Posterior vena cava (tissue), 2 donors: ENCODE measurements around the gene MORN1. TPM values are rescaled to one million over a fixed set of nuclear protein-coding genes. Genes with fewer than 3 reads are reported as not detected.

Source experiments
- DNase-seq: peaks from one replicate; pipeline ENCODE4 v3.0.0-alpha.2; 2020; ENCODE audit warnings: low spot score
- intact Hi-C, 2 donors: fragments of 100-400 bp; cut with DNase I; formaldehyde crosslinking; loops; one replicate each; pipeline versions ENCODE4 v1.14.1 to v1.14.2; 2022 to 2023
- total RNA-seq, 2 donors: library from RNA; stranded (reverse); fragmentation: NEBNext Ultra II Directional; extraction: Animal tissue kit (Norgen Biotek cat#: 25700); gene quantifications; one replicate each; pipeline ENCODE4 v1.2.1, GENCODE V29; 2021
- donor health status: DM: yes; HTN: yes; CAD: no.
- donor health status: DM: yes; HTN: yes; CAD: no.

The MORN1 gene
- total RNA-seq, 2 donors from 2014 or later = 3.8 to 5.5 TPM

- no peak for DNase-seq
- intact Hi-C loops = loop anchor here (1.0 to 5.0 kb wide), 4 partner anchors 41 to 111 kb away; no protein-coding TSS in a partner anchor
Observed at GRCh38 chr1:2318314-2319278, 72.8 kb downstream of the MORN1 start.

GRCh38 chr1:2317230-2318065 lies 73.9 kb downstream of the MORN1 start:
- intact Hi-C loops = loop anchor here (1.0 to 5.0 kb wide), 4 partner anchors 40 to 110 kb away; no protein-coding TSS in a partner anchor
- DNase-seq = no peak

GRCh38 chr1:2316451-2316961 lies 74.8 kb downstream of the MORN1 start:
- intact Hi-C loops = loop anchor here (5.0 kb wide), 3 partner anchors 39 to 109 kb away; no protein-coding TSS in a partner anchor
- DNase-seq = no peak

GRCh38 chr1:2315674-2316450 lies 75.5 kb downstream of the MORN1 start:
- intact Hi-C loops = loop anchor here (1.0 to 5.0 kb wide), 4 partner anchors 39 to 109 kb away; no protein-coding TSS in a partner anchor
- no peak for DNase-seq

GRCh38 chr1:2314803-2315673 lies 76.3 kb downstream of the MORN1 start:
- no peak for DNase-seq
- intact Hi-C loops = loop anchor here (1.0 to 5.0 kb wide), 4 partner anchors 38 to 108 kb away; no protein-coding TSS in a partner anchor

- intact Hi-C loops = no loop called here
- DNase-seq = peak; percentile 92
Observed at GRCh38 chr1:2314273-2314802, 77.0 kb downstream of the MORN1 start.

GRCh38 chr1:2313651-2314261 lies 77.6 kb downstream of the MORN1 start:
- intact Hi-C loops = no loop called here
- DNase-seq = no peak

- intact Hi-C loops = no loop called here
- no peak for DNase-seq
Observed at GRCh38 chr1:2312515-2313301, 78.6 kb downstream of the MORN1 start.

GRCh38 chr1:2312160-2312514 lies 79.2 kb downstream of the MORN1 start:
- DNase-seq = no peak
- intact Hi-C loops = no loop called here

GRCh38 chr1:2311184-2312032 lies 79.9 kb downstream of the MORN1 start:
- DNase-seq = peak; percentile 92
- intact Hi-C loops = no loop called here

- no peak for DNase-seq
- intact Hi-C loops = no loop called here
Observed at GRCh38 chr1:2310332-2311183, 80.8 kb downstream of the MORN1 start.

- intact Hi-C loops = no loop called here
- no peak for DNase-seq
Observed at GRCh38 chr1:2308844-2309243, 82.5 kb downstream of the MORN1 start.

GRCh38 chr1:2307972-2308371 lies 83.4 kb downstream of the MORN1 start:
- intact Hi-C loops = no loop called here
- no peak for DNase-seq

GRCh38 chr1:2307064-2307605 lies 84.2 kb downstream of the MORN1 start:
- intact Hi-C loops = no loop called here
- DNase-seq = no peak
